ENCODE results near the gene STK33.

DNA sequence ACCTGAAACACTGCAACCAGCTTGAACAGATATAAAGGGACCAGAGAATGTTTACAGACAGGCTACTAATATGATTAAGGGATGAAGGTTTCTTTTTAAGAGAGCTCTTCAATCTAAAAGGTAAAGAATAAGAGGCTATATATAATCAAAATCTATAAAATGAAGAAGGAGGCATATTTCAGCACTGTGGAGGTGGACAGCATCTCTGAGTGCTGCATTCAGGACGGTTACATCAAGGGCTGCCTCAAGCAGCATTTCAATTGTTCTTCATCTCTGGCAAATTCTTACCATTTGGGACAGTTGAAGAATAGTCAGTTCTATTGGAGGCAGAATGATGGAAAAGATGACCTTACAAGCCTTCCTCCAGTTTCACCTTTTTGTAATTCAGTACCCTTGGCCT, 190.7 kb downstream of the STK33 start:
- no peak for TF ChIP-seq CTCF (IDR thresholded peaks at IDR 0.05)
- TF ChIP-seq POLR2A (IDR thresholded peaks at IDR 0.05): no peak

Measured in esophagus squamous epithelium (tissue), 4 donors.